HG03565 (cell line): ENCODE results near the gene CMSS1.

Source experiments
- ATAC-seq: cut with Tn5 transposase; IDR thresholded peaks from one replicate; pipeline ENCODE4 v1.9.1; 2021; ENCODE audit warnings: mild to moderate bottlenecking, moderate library complexity; ENCODE audit not compliant: unreplicated experiment

The CMSS1 gene

DNA sequence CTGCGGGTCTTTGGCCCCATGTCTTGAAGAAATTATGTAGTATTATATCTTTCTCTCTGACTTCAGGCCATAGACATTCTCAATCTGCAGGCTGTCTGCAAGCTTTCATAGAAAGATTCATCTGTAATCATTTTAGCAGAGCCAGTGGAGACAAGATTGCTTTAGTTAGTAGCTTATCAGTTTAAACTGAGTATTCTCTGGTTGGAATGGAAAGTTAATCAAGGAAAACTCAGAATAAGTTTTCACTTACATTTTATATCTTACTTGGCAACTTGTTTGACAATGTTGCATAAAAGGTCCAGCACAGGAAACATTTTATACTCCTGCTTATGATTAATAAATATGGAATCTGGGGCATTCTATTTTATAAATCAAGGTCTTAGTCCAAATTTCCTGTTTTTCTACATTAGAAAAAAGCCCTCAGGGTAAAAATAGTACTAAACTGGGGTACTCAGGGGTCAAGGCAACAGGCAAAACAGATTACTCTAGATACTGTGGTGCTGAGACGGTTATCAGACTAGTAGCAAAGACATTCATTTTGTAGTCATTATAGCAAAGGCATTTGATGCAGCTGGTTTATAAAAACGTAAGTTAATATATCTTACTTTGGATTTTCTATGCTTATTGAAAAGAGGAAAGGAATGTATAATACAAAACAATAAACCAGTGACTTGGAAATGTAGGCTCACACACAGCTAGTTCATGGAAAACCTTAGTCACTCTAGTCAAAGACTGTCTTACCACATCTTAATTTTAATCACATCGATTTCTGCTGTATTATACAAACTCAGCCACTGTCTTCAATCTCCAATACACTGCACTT lies 341.9 kb downstream of the CMSS1 start:
- no peak for ATAC-seq

DNA sequence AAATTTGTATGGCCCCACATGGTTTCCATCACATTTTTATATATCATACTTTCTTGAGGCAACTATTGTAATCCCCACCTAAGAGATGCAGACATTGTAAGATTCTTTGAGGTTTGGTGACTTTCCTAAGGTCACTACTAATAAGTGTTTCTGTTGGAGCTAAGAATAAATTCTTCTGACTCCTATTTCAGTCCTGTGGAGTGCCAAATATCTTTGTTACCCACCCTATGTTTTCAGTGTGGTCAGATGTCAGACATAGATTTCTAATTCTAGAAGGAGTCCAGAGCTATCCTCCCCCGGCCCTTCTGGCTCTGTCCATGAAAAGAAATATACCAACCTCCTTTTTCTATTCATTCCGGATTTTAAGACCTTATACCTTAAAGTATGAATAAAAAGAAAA lies 342.9 kb downstream of the CMSS1 start:
- ATAC-seq, result no peak

GRCh38 chr3:100163787-100164186 lies 346.1 kb downstream of the CMSS1 start:
- no peak for ATAC-seq

GRCh38 chr3:100164743-100165142 lies 347.1 kb downstream of the CMSS1 start:
- ATAC-seq, result no peak

DNA sequence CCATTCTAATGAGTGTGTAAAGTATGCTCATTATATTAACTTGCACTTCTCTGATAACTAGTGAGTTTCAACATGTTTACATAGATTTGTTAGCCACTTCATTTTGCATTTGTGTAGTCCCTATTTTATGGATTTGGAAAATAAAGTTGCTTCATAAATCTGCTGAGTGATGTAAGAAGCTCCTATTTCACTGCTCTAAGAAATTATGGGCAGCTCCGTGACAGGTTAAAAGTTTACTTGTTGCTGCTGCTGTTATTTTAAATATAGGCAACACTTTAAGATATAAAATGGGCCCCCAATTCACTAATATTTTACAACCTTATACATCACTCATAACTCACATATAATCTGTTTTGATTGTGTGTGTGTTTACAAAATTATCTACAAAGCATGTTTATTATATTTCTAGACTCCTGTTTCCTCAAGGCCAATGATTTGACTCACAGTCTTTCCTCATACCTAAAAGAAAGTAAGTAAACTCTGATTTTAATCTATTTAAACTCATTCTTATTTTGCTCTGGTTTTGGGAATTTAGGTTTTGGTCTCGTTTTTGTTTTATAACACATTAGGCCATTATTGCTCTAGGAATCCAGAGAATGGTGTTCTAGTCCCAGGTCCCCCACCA lies 348.4 kb downstream of the CMSS1 start:
- ATAC-seq, result no peak

GRCh38 chr3:100169201-100169920 lies 351.7 kb downstream of the CMSS1 start:
- ATAC-seq, result no peak

DNA sequence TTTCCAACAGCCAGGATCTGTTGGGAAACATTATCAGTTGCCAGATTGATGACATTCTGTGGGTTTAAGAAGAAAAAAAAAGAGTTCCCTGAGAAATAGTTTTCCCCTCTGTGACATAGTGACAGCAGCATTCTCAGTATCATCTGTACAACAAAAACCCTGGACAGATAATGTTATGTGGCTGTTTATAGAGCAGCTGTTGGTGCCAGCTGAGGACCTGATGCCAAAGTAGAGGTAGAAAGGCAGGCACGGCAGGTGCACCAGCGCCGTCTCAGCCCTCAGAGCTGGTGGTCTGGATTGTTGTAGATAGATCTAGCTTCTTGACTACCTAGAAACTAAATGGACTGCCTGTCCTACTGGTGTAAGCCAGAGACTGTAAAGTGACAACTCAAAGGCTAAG lies 352.8 kb downstream of the CMSS1 start:
- no peak for ATAC-seq

DNA sequence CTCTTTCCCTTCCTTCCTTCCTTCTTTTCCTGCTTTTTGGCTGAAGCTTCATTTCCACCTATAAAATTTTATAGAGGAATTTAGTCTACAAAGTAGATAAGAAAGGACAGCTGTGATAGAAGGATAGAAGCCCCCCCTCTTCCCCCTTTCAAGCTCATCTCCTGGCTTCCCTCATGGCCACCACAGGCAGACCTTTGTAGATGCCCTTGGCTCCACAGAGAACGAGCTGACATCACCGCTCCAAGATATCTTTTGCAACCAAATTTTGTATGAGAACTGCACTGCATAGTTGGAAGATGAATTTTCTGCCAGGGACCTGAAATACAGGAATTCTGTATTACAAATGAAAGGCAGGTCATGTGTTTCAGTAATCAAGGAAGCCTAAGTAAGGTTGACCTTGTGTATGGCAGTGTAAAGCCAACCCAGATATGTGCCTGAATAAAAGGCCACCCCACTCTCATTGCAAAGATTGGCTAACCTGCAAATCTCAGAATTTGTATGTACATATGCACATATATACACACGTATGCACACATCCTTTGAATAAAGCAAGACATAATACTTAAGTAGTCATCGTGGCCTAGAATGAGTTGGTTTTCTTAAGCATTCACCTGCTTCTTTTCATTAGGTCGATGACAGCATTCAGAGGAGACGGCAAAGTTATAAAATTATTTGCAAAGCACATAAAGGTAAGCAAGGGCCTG lies 353.7 kb downstream of the CMSS1 start:
- no peak for ATAC-seq

GRCh38 chr3:100173961-100174360 lies 356.3 kb downstream of the CMSS1 start:
- no peak for ATAC-seq

GRCh38 chr3:100175637-100176280 lies 358.1 kb downstream of the CMSS1 start:
- no peak for ATAC-seq

GRCh38 chr3:100179692-100180349 lies 362.2 kb downstream of the CMSS1 start:
- ATAC-seq, result no peak

- ATAC-seq, result no peak
Observed at GRCh38 chr3:100183608-100184125, 366.0 kb downstream of the CMSS1 start.

DNA sequence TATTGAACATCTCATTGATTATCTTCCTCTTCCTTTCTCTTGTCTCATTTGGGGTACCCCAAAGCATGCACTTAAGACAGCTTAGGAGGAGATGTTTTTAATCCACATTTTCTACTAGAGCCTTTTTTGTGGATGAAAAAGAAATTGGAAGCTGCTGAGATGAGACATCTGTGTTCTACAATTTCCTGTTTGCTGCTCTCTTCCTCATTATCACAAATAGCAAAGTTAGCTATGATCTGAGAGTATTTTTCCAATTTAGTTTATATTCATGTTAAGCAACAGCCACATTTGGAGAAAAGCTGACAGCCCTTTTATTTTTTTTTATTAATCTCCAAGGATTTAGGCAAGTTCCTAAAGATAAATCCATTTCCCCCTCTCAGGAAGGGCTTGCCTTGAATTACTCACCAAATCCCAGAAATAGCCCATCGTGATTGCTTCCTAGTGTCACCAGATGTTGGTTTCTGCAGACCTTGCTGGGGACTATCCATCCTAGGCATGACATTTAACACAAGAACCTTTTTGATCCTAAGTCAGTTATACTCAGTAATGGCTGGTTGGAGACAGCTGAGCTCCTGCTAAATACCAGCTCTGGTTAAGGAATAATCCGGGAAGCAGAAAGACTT lies 367.4 kb downstream of the CMSS1 start:
- no peak for ATAC-seq

DNA sequence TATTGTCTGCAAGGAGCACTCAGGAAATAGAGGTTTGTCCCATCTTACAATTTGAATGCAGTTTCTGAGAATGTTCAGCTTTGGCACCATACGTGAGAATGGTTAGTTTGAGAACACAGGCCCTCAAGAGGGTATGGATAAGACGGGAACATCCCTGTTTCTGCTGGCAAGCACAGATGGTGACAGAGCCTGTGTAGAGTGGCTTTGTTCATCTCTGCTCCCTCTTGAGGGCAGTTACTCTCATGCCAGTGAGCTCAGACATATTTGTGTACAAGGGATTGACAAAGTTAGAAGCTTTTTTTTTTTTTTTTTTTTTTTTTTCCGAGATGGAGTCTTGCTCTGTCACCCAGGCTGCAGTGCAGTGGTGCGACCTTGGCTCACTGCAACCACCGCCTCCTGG lies 368.2 kb downstream of the CMSS1 start:
- no peak for ATAC-seq

DNA sequence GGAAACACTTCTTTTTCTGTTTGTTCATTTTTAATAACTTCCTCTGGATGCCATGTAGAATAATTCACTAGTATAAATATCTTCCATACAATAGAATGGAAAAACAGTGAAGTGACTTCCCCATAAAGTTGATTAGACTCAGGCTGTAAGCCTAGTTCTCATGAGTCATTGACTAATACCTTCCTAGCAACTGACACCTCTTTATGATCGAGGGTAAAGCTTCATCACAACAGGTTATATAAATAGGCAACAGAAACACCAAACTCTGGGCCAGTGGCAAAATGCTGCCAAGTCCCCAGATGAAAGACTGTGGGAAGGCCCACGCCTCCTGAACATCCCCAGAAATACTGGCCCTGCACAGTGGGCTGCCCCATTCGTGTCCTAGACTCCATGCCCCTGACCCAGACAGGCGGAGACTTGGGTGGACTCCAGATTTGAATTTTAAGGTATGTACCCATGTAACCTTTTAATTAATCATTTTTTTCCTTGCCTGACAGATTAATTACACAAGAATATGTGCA lies 371.8 kb downstream of the CMSS1 start:
- no peak for ATAC-seq

- ATAC-seq, result no peak
Observed at GRCh38 chr3:100195375-100195774, 377.7 kb downstream of the CMSS1 start.

DNA sequence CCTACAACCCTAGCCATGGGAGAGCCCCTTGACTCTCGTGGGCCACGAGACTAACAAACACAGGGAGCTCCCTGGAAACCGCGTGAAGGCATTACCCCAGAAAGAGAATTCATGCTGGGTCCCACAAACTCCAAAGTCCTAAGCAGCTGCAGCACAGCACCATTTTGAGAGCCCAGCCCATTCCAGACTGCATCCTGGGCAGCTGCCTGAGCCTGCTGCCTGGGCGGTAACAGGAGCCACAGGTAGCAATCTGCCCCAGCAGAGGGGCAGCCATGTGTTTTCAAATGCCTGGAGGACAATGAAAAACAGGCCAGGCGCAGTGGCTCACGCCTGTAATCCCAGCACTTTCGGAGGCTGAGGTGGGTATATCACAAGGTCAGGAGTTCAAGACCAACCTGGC lies 380.2 kb downstream of the CMSS1 start:
- ATAC-seq, result no peak

DNA sequence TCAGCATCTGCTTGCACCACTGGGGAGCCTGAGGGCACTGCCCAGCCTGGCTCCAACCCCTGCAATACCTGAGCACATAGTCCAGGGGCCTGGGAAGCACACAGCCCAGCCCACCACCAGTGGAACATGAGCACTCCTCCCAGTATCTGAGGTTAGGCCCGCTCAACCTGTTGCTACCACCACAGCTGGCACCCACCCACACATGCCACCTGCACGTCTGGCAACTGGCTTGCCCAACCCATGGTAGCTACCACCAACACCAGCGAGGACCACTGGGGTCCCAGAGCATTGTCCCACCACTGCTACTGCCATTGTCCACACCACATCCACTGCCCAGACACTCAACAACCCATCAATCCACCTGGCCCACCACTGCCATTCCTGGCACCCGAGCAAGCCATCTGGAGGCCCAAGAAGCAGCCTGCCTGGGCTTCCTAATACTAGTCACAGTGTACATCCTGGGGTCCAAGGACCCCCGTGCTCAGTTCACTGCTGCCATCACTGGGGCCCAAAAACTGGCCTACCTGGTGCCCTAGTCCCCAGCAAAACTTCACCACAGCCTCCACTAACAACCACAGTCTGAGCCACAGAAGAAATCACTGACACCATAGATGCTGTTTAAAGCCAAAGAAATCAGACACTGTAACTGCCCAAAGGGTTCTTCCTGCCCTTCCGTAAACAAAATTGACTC lies 381.1 kb downstream of the CMSS1 start:
- ATAC-seq, result no peak

DNA sequence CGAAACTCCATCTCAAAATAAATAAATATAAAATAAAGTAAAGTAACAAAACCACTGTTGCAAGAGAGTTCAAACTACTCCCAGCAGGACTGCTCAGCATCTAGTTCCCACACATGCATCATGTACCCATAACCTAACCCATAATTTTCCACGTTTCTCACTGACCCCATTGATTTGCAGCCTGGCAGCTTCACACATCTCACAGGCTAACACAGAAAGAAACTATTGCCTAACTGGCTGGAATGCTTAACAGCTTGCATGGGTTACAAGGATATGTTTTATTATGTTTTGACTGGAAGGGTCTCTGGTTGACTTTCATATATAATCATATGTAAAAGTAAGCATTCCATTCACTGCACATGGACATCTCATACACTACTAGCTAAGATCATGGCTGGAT lies 387.5 kb downstream of the CMSS1 start:
- ATAC-seq, result no peak
